ENCODE data around the gene CORIN. TPM values are rescaled to one million over a fixed set of nuclear protein-coding genes. Genes with fewer than 3 reads are reported as not detected.

The CORIN gene
- total RNA-seq, 1 donor from 2014 or later, result 2.6 TPM

DNA sequence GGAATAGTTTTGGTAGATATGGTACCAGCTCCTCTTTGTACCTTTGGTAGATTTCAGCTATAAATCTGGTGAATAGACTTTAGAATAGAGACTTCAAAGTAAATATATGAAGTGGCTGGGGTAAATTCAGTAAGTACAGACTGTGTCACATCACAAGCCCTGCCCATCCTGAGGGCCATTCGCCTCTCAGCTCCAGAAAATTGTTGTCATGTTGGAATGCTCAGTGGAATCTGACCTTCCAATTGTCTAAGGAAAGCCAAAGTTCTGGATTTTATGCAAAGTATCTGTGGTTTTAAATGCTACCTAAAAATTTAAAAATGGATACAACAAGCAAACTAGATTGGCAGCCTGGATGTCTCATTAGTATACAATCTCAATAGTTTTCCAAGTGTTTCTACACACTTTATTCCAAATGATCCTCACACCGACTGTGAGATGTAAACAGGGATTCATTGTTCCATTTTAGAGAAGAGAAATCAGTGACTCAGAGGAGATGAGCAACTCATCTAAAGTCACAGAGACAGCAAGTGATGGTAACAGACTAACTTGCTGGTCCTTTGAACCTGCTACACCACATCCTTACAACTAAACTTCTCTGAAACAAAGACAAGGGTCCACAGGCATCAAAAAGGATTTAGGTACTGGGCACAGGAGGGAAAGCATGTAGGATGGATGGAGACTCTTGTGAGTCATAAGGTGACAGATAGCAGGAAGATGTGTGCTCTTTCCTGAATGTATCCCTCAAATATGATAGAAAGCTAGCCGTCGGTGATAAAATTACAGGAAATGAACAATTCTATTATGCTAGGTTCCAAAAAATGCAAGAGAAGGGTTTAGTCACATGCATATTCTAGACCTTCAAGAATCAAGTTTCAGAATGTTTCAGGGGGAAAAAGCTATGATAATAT, 225.5 kb downstream of the CORIN start:
- no peaks in the 10 kb centered on the region for H3K36me3 Mint-ChIP-seq (ENCODE audit: unreplicated experiment)
- no peak overlapping the region for H3K4me3 Mint-ChIP-seq (ENCODE audit: unreplicated experiment)
- H3K27ac Mint-ChIP-seq (ENCODE audit: unreplicated experiment), result peak overlapping the region; percentile 8
- H3K4me1 Mint-ChIP-seq (ENCODE audit: unreplicated experiment), result peaks cover 7% of the 10 kb centered on the region
- peaks cover 7% of the 10 kb centered on the region for H3K9me3 Mint-ChIP-seq (ENCODE audit: unreplicated experiment)
- TF ChIP-seq CTCF (IDR thresholded peaks at IDR 0.05), result no peak
- no peak for DNase-seq (ENCODE audit: extremely low spot score, unreplicated experiment)
- H3K27me3 Mint-ChIP-seq (ENCODE audit: unreplicated experiment), result no peaks in the 10 kb centered on the region

- Mint-ChIP-seq H3K27ac (ENCODE audit: unreplicated experiment) (no peak overlapping the region), H3K9me3 (ENCODE audit: unreplicated experiment) (no peaks in the 10 kb centered on the region), H3K4me1 (ENCODE audit: unreplicated experiment) (no peaks in the 10 kb centered on the region), H3K27me3 (ENCODE audit: unreplicated experiment) (no peaks in the 10 kb centered on the region), H3K4me3 (ENCODE audit: unreplicated experiment) (no peak overlapping the region), H3K36me3 (ENCODE audit: unreplicated experiment) (peaks cover 7% of the 10 kb centered on the region)
- no peak for DNase-seq (ENCODE audit: extremely low spot score, unreplicated experiment)
- no peak for TF ChIP-seq CTCF (IDR thresholded peaks at IDR 0.05)
Observed at GRCh38 chr4:47606482-47606881, 231.4 kb downstream of the CORIN start.

DNA sequence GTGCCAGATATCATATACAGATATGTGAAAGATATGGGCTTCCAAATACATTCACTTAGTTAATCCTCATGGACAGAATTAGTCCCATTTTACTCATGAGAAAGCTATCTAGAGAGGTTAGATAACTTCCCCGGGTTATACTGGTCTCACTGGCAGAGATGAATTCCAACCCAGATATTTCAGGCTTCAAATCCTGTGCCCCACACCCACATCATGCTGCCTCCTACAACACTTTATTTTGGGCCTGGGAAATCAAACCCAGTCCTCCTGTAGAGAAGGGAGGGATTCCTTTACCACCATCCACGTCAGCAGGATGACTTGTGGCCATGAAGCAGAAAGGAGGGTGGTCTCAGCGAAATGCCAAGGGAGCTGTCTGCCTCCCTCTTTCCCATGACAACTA, 239.0 kb downstream of the CORIN start:
- no peaks in the 10 kb centered on the region for H3K4me1 Mint-ChIP-seq (ENCODE audit: unreplicated experiment)
- no peak overlapping the region for H3K27ac Mint-ChIP-seq (ENCODE audit: unreplicated experiment)
- H3K36me3 Mint-ChIP-seq (ENCODE audit: unreplicated experiment), result peaks cover 9% of the 10 kb centered on the region
- no peaks in the 10 kb centered on the region for H3K27me3 Mint-ChIP-seq (ENCODE audit: unreplicated experiment)
- no peaks in the 10 kb centered on the region for H3K9me3 Mint-ChIP-seq (ENCODE audit: unreplicated experiment)
- H3K4me3 Mint-ChIP-seq (ENCODE audit: unreplicated experiment), result no peak overlapping the region
- DNase-seq (ENCODE audit: extremely low spot score, unreplicated experiment), result no peak
- TF ChIP-seq CTCF (IDR thresholded peaks at IDR 0.05), result no peak

DNA sequence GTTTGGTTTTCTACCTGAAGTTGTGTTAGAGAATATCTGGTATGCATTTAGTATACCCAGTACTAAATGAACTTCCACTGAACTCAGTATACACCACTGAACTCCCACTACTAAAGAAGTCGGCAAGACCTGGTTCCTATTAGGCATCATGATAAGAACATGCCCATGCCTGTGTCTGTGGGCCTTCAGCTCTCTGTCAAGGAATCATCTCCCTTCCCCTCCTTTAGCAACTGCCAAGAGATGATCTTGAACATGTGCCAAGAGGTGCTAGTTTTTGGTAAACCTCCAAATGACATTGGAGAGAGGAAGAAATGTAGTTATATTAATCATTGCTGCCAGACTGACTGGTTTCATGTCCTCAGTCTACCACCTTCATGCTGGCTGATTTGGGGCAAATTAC, 239.5 kb downstream of the CORIN start:
- H3K27me3 Mint-ChIP-seq (ENCODE audit: unreplicated experiment), result no peaks in the 10 kb centered on the region
- no peak for TF ChIP-seq CTCF (IDR thresholded peaks at IDR 0.05)
- no peaks in the 10 kb centered on the region for H3K4me1 Mint-ChIP-seq (ENCODE audit: unreplicated experiment)
- no peak for DNase-seq (ENCODE audit: extremely low spot score, unreplicated experiment)
- peaks cover 9% of the 10 kb centered on the region for H3K36me3 Mint-ChIP-seq (ENCODE audit: unreplicated experiment)
- H3K27ac Mint-ChIP-seq (ENCODE audit: unreplicated experiment), result no peak overlapping the region
- no peaks in the 10 kb centered on the region for H3K9me3 Mint-ChIP-seq (ENCODE audit: unreplicated experiment)
- no peak overlapping the region for H3K4me3 Mint-ChIP-seq (ENCODE audit: unreplicated experiment)

- DNase-seq (ENCODE audit: extremely low spot score, unreplicated experiment), result no peak
- no peaks in the 10 kb centered on the region for H3K9me3 Mint-ChIP-seq (ENCODE audit: unreplicated experiment)
- no peaks in the 10 kb centered on the region for H3K4me1 Mint-ChIP-seq (ENCODE audit: unreplicated experiment)
- no peaks in the 10 kb centered on the region for H3K27me3 Mint-ChIP-seq (ENCODE audit: unreplicated experiment)
- TF ChIP-seq CTCF (IDR thresholded peaks at IDR 0.05), result no peak
- no peak overlapping the region for H3K4me3 Mint-ChIP-seq (ENCODE audit: unreplicated experiment)
- H3K27ac Mint-ChIP-seq (ENCODE audit: unreplicated experiment), result no peak overlapping the region
- H3K36me3 Mint-ChIP-seq (ENCODE audit: unreplicated experiment), result peaks cover 11% of the 10 kb centered on the region
Observed at GRCh38 chr4:47597696-47598095, 240.2 kb downstream of the CORIN start.
